ENCODE data around the gene NLGN2. TPM values are rescaled to one million over a fixed set of nuclear protein-coding genes. Genes with fewer than 3 reads are reported as not detected.

The NLGN2 gene
- 70.2 and 70.5 TPM in 2 replicates for total RNA-seq (2021)
- long read RNA-seq, partial matches to known transcripts, result 0 of 8 reads
- long read RNA-seq, other reads (novel, unspliced or antisense), result 8 of 8 reads

DNA sequence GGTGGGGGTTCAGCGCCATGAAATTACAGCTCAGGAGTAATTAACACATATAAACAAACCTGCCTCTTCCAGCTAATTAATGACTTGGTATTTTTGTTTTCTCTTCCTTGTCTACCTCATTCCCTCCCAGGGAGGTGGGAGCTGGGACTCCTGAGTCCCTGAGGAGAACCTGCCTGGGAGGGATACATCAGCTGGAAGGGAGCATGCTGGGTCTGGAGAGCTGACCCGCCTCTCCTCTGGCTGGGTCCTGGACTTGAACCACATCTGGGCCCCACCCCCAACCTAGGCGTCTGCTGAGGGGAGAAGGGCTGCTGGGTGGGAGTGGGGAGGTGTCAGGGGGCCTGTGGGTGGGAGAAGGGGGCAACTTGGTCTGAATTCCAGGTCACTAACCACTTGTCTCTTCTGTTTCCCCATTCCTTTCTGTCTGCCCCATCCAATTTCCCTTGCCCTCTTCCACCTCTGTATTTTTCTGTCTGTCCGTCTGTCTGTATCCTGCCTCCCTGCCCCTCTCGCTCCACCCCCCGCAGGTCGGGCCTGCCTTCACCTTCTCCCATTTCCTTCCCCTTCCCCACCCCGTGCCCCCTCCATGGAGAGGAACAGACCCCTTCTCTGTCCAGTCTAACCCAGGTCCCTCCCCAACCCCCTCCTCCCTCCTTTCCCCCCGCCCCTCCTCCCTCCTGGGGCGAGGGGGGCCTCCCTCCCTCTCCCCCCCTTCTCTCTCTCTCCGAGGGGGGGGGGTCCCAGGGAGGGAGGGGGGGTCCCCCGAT, at the start of gene NLGN2:
Gene NLGN2 (plus strand): TSS at position 361 of the 767 bp plus-strand sequence. CDS start 411 bp downstream, outside the sequence.
- Histone ChIP-seq H4K5ac (ENCODE audit: insufficient read length, low read depth, low read length) (no peak within 1 kb of the TSS), H3K23me2 (ENCODE audit: insufficient read length, low read depth, low read length, poor library complexity, severe bottlenecking) (peaks cover 5% of the 10 kb centered on the region), H2BK20ac (ENCODE audit: low read depth, low read length, poor library complexity, severe bottlenecking) (no peak within 1 kb of the TSS), H3K14ac (ENCODE audit: insufficient read depth, low read length) (no peak within 1 kb of the TSS), H2BK5ac (ENCODE audit: insufficient read length, low read length) (no peak within 1 kb of the TSS), H3K23ac (ENCODE audit: insufficient read length, low read depth, low read length) (no peak within 1 kb of the TSS), H3T11ph (ENCODE audit: low read length) (no peak within 1 kb of the TSS), H2BK12ac (ENCODE audit: insufficient read length, low read depth, low read length) (no peak within 1 kb of the TSS), H3K56ac (ENCODE audit: insufficient read length, low read depth, low read length) (no peak within 1 kb of the TSS), H3K79me2 (ENCODE audit: insufficient read depth, low read length) (no peaks in the 10 kb centered on the region), H3K27me3 (ENCODE audit: insufficient read depth, low read length) (no peaks in the 10 kb centered on the region), H3K79me1 (ENCODE audit: insufficient read depth, low read depth, low read length, poor library complexity, severe bottlenecking) (no peaks in the 10 kb centered on the region), H3K9ac (ENCODE audit: extremely low read depth, insufficient read length, low read length) (no peak within 1 kb of the TSS), H2BK120ac (ENCODE audit: low read depth, low read length, poor library complexity, severe bottlenecking) (no peak within 1 kb of the TSS), H3K27ac (ENCODE audit: insufficient read length, low read depth, low read length) (no peak within 1 kb of the TSS), H3K18ac (ENCODE audit: insufficient read length, low read depth, low read length) (no peak within 1 kb of the TSS), H3K4ac (ENCODE audit: low read depth, low read length) (no peak within 1 kb of the TSS), H4K91ac (ENCODE audit: insufficient read length, low read depth, low read length) (no peak within 1 kb of the TSS), H2AFZ (ENCODE audit: low read length) (no peak within 1 kb of the TSS), H2AK5ac (ENCODE audit: insufficient read length, low read length) (no peak within 1 kb of the TSS), H4K8ac (replicated peaks; ENCODE audit: insufficient read length, low read depth, low read length) (no peak within 1 kb of the TSS), H3K4me2 (ENCODE audit: insufficient read depth, insufficient read length, low read length) (peak within 1 kb of the TSS; percentile 78), H4K20me1 (ENCODE audit: control insufficient read depth, insufficient read depth, insufficient read length) (no peaks in the 10 kb centered on the region), H2BK15ac (ENCODE audit: low read depth, low read length) (no peak within 1 kb of the TSS; the same call in 1 of the 2 replicates), H3K4me1 (ENCODE audit: insufficient read depth, low read length) (no peaks in the 10 kb centered on the region; the same call in 1 of the 2 replicates), H3K9me3 (ENCODE audit: control insufficient read depth, low read depth, low read length) (no peaks in the 10 kb centered on the region)
- H3K4me1 Mint-ChIP-seq, result peaks cover 24 to 38% of the 10 kb centered on the region in 2 experiments
- peaks cover 0 to 2% of the 10 kb centered on the region in 2 experiments; a peak in 1 of 5 replicates for H3K9me3 Mint-ChIP-seq
- TF ChIP-seq CTCF (conservative IDR thresholded peaks at IDR 0.05), result no peak
- no peaks in the 10 kb centered on the region for H3K27me3 Mint-ChIP-seq (ENCODE audit: low read depth)
- no CpG with 5 or more reads among the region's 12 CpGs for WGBS (ENCODE audit: extremely low coverage, insufficient read length, low lambda C conversion rate)
- H3K27ac Mint-ChIP-seq, result peak within 1 kb of the TSS in 1 of 3 experiments; percentile 24; a peak in 2 of 7 replicates
- no peak for DNase-seq
- H3K36me3 Mint-ChIP-seq (ENCODE audit: insufficient read depth in 1 of 3, low read depth in 3 of 3), result peaks cover 16 to 30% (median 27%) of the 10 kb centered on the region in 3 experiments
- peak within 1 kb of the TSS in 1 of 2 experiments; percentile 96; a peak in 3 of 5 replicates for H3K4me3 Mint-ChIP-seq
